Measurements from ENCODE around the gene ARAP1.

Gene ARAP1

GRCh38 chr11:72721689-72722049 is 30.5 kb downstream of the ARAP1 start:
- FAIRE-seq: no peak

- FAIRE-seq: no peak
Observed at GRCh38 chr11:72721276-72721675, 30.9 kb downstream of the ARAP1 start.

- FAIRE-seq: no peak
Observed at GRCh38 chr11:72720784-72721183, 31.4 kb downstream of the ARAP1 start.

- no peak for FAIRE-seq
Observed at GRCh38 chr11:72720047-72720446, 32.2 kb downstream of the ARAP1 start.

GRCh38 chr11:72719551-72719950 is 32.7 kb downstream of the ARAP1 start:
- no peak for FAIRE-seq

GRCh38 chr11:72719144-72719543 is 33.1 kb downstream of the ARAP1 start:
- no peak for FAIRE-seq

GRCh38 chr11:72718101-72718501 is 34.1 kb downstream of the ARAP1 start:
- no peak for FAIRE-seq

- FAIRE-seq: no peak
Observed at GRCh38 chr11:72716788-72717435, 35.3 kb downstream of the ARAP1 start.

GRCh38 chr11:72716290-72716689 is 35.9 kb downstream of the ARAP1 start:
- FAIRE-seq: no peak

- no peak for FAIRE-seq
Observed at GRCh38 chr11:72712841-72713240, 39.4 kb downstream of the ARAP1 start.

- no peak for FAIRE-seq
Observed at GRCh38 chr11:72712168-72712751, 39.9 kb downstream of the ARAP1 start.

GRCh38 chr11:72711141-72711540 is 41.1 kb downstream of the ARAP1 start:
- no peak for FAIRE-seq

GRCh38 chr11:72710278-72710677 is 41.9 kb downstream of the ARAP1 start:
- no peak for FAIRE-seq

- no peak for FAIRE-seq
Observed at GRCh38 chr11:72709478-72710238, 42.5 kb downstream of the ARAP1 start.

- FAIRE-seq: no peak
Observed at GRCh38 chr11:72707032-72707431, 45.2 kb downstream of the ARAP1 start.

- no peak for FAIRE-seq
Observed at GRCh38 chr11:72706579-72706978, 45.6 kb downstream of the ARAP1 start.

GRCh38 chr11:72705442-72706365 is 46.5 kb downstream of the ARAP1 start:
- FAIRE-seq: no peak

GRCh38 chr11:72704783-72705265 is 47.4 kb downstream of the ARAP1 start:
- FAIRE-seq: no peak

- no peak for FAIRE-seq
Observed at GRCh38 chr11:72704028-72704782, 48.0 kb downstream of the ARAP1 start.

GRCh38 chr11:72703267-72704008 is 48.8 kb downstream of the ARAP1 start:
- no peak for FAIRE-seq

GRCh38 chr11:72702577-72703241 is 49.5 kb downstream of the ARAP1 start:
- no peak for FAIRE-seq
